ENCODE measurements around the gene NKX2-1. TPM values are rescaled to one million over a fixed set of nuclear protein-coding genes. Genes with fewer than 3 reads are reported as not detected.

The NKX2-1 gene
- total RNA-seq, 1 donor from 2014 or later, result not detected

- Histone ChIP-seq H3K36me3 (no peaks in the 10 kb centered on the region), H3K27me3 (peaks cover 3% of the 10 kb centered on the region), H3K27ac (no peak overlapping the region), H3K9me3 (no peaks in the 10 kb centered on the region), H3K4me3 (no peak overlapping the region), H3K4me1 (peaks cover 0 to under 1% of the 10 kb centered on the region in 2 donors)
- no peak for TF ChIP-seq CTCF (IDR thresholded peaks at IDR 0.05)
- DNase-seq (ENCODE audit: low spot score in 2 of 2), result no peak
- intact Hi-C loops (cut with DNase I), result loop anchor here (10.0 kb wide), 1 partner anchor 152 kb away; the partner anchor contains the start of gene PAX9
These were observed 7.4 kb downstream of the NKX2-1 start for GRCh38 chr14:36512585-36513003.

- no peak overlapping the region for H3K4me3 ChIP-seq
- H3K9me3 ChIP-seq, result no peaks in the 10 kb centered on the region
- DNase-seq (ENCODE audit: low spot score in 2 of 2), result no peak
- no peaks in the 10 kb centered on the region for H3K4me1 ChIP-seq
- no peaks in the 10 kb centered on the region for H3K36me3 ChIP-seq
- H3K27me3 ChIP-seq, result peaks cover 5% of the 10 kb centered on the region
- H3K27ac ChIP-seq, result no peak overlapping the region
- no peak for TF ChIP-seq CTCF (IDR thresholded peaks at IDR 0.05)
- intact Hi-C loops (cut with DNase I), result loop anchor here (10.0 kb wide), 1 partner anchor 153 kb away; the partner anchor contains the start of gene PAX9
These were observed 7.9 kb downstream of the NKX2-1 start for GRCh38 chr14:36511981-36512584.

GRCh38 chr14:36510874-36511273 lies 9.2 kb downstream of the NKX2-1 start:
- no peak overlapping the region for H3K27ac ChIP-seq
- no peaks in the 10 kb centered on the region for H3K4me1 ChIP-seq
- no peak overlapping the region for H3K4me3 ChIP-seq
- no peaks in the 10 kb centered on the region for H3K9me3 ChIP-seq
- H3K27me3 ChIP-seq, result peaks cover 12% of the 10 kb centered on the region
- no peak for TF ChIP-seq CTCF (IDR thresholded peaks at IDR 0.05)
- no peaks in the 10 kb centered on the region for H3K36me3 ChIP-seq
- no peak for DNase-seq (ENCODE audit: low spot score in 2 of 2)
- intact Hi-C loops (cut with DNase I), result loop anchor here (10.0 kb wide), 1 partner anchor 154 kb away; the partner anchor contains the start of gene PAX9

- Histone ChIP-seq H3K27me3 (peaks cover 18% of the 10 kb centered on the region), H3K9me3 (no peaks in the 10 kb centered on the region), H3K27ac (no peak overlapping the region), H3K4me1 (no peaks in the 10 kb centered on the region), H3K4me3 (no peak overlapping the region), H3K36me3 (no peaks in the 10 kb centered on the region)
- no peak for TF ChIP-seq CTCF (IDR thresholded peaks at IDR 0.05)
- intact Hi-C loops (cut with DNase I), result loop anchor here (10.0 kb wide), 1 partner anchor 155 kb away; the partner anchor contains the start of gene PAX9
- no peak for DNase-seq (ENCODE audit: low spot score in 2 of 2)
These were observed 9.8 kb downstream of the NKX2-1 start for GRCh38 chr14:36510078-36510799.

- Histone ChIP-seq H3K4me3 (no peak overlapping the region), H3K9me3 (no peaks in the 10 kb centered on the region), H3K36me3 (no peaks in the 10 kb centered on the region), H3K27ac (no peak overlapping the region), H3K27me3 (peaks cover 20% of the 10 kb centered on the region), H3K4me1 (no peaks in the 10 kb centered on the region)
- TF ChIP-seq CTCF (IDR thresholded peaks at IDR 0.05), result no peak
- no peak for DNase-seq (ENCODE audit: low spot score in 2 of 2)
- intact Hi-C loops (cut with DNase I), result no loop called here
These were observed 10.7 kb downstream of the NKX2-1 start for GRCh38 chr14:36509069-36509917.

Data from ascending aorta (tissue), 2 donors.